HG03066 (cell line): ENCODE results near the gene ZFYVE28.

ENCODE experiments used
- ATAC-seq: cut with Tn5 transposase; IDR thresholded peaks from one replicate; pipeline ENCODE4 v1.9.1; 2021; ENCODE audit warnings: low read depth; ENCODE audit not compliant: unreplicated experiment

The ZFYVE28 gene

GRCh38 chr4:2335729-2336101 lies 82.7 kb downstream of the ZFYVE28 start:
- ATAC-seq, result no peak

DNA sequence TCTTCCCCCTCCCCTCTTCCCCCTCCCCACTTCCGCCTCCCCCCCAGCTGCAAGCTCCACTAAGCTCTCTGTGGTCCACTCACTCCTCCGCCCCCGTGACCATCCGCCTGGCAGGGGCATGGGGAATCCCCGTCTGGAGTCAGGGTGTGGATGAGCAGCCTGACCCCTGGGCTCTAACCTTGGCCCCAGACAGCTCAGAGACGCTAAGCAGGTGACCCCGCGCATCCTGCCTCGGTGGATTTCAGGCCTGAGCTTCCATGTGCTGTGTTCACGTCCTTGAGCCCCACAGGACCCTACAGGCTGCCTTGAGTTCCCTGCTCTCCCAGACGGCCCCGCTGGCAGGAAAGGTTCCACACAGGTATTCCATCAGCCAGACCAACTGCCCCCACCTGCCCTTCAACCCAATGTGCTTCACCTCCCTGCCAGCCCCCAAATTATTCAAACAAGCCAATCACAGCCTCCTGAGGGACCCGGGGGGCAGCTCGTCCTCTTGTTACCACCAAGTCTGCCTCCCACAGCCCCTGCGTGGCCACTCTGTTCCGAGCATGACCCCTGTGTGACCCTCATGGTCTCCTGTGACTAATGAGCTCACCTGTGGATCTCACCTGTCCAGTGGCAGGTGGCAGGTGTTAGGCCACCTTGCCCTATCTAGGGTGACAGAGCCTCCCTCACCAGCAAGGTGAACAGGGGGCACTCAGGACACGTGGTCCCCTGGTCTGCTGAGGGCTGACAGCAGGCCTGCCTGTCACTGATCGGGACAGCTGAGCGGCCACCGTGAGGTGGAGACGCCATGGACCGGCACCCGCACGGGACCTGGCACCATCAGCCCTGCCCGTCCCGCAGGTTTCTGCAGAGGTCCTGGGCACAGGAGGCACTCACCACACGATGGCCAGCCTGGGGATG lies 83.4 kb downstream of the ZFYVE28 start:
- no peak for ATAC-seq

DNA sequence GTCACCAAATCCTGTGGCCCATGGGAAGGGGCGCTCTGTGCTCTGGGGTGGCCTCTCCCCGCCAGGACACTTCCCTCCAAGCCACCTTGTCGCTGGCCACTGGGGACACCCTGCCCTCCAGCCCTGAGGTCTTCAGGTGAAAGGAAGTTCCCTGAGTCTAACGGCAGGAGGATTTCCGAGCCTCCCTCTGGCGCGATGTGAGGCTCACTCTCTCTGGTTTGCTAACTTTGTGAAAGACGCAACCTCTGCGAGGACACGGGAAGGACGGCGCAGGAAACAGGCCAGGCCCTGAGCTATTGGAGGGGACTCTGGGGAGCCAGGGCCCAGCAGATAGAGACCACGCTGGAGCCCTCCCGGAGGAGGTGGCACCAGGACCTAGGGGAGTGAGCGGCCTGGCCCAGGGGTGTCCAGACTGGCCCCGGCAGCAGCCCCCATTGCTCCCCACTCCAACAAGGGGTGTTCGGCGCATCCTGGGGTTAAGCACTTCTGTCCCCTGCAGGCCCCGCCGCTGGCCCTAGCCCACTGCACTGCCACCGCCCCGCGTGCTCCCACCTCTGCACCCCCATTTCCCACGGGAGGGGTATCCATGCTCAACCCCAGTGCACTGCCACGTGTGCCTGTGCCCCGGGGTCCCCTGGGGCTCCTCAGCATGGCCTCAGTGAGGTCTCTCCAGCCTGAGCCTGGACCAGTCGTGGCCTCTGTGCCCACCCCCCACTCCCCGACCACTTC lies 84.4 kb downstream of the ZFYVE28 start:
- no peak for ATAC-seq

- no peak for ATAC-seq
Observed at GRCh38 chr4:2333356-2333841, 85.0 kb downstream of the ZFYVE28 start.

GRCh38 chr4:2332976-2333319 lies 85.5 kb downstream of the ZFYVE28 start:
- ATAC-seq, result no peak

GRCh38 chr4:2332201-2332975 lies 86.1 kb downstream of the ZFYVE28 start:
- ATAC-seq, result no peak

- ATAC-seq, result no peak
Observed at GRCh38 chr4:2331519-2332200, 86.8 kb downstream of the ZFYVE28 start.

- no peak for ATAC-seq
Observed at GRCh38 chr4:2331043-2331420, 87.4 kb downstream of the ZFYVE28 start.

- no peak for ATAC-seq
Observed at GRCh38 chr4:2330091-2331042, 88.1 kb downstream of the ZFYVE28 start.

- ATAC-seq, result no peak
Observed at GRCh38 chr4:2327579-2327978, 90.9 kb downstream of the ZFYVE28 start.

DNA sequence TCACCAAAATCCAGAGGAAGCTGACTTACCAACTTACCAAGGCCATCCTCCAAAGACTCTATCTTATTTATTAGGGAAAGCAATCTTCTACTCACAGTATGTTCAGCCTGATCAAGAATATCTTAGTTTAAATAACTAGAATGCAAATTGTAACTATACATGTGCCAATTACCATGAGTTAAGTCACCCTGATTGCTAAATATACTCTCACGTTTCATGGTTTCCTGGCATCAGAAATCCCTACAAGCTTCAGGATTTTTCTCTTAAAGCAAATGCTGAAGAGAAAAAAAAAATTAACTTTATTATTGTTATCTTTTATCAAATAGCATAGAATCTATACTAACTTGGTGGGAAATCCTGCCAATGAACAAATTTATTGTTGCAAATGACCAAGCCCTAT lies 93.6 kb downstream of the ZFYVE28 start:
- no peak for ATAC-seq

DNA sequence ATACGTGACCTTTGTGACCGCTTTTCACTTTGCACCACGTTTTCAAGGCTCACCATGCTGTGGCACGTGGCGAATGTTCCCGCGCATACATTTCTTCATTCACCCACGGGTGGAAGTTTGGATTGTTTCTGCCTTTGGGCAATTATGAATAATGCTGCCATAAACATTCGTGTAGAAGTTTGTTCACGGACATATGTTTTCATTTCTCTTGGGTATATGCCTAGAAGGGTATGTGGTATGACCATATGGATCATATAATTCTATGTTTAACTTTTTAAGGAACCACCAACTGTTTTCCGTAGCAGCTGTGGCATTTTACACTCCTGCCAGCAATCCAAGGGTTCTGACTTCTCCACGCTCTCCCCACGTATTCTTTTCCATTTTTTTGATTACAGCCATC lies 95.6 kb downstream of the ZFYVE28 start:
- ATAC-seq, result no peak

- ATAC-seq, result no peak
Observed at GRCh38 chr4:2322227-2322626, 96.2 kb downstream of the ZFYVE28 start.

- ATAC-seq, result no peak
Observed at GRCh38 chr4:2321279-2322196, 96.9 kb downstream of the ZFYVE28 start.

DNA sequence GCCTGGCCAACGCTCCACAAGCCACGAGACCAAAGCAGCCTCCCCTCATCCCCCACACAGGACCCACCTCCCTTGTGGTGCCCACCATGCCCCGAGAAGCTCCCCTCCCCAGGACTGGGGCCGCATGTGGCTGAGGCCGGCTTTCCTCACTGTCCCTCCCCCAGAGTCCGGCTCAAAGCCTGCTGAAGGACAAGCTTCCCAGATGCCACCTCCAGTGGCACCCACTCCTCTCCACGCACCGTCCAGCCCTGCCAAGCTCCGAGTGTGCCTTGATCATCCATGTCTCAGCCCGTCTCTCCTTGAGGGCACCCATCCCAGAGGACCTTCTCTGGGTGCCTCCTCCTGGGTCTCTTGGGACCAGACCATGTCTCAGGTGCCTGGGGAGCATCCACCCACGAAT lies 97.7 kb downstream of the ZFYVE28 start:
- ATAC-seq, result no peak

DNA sequence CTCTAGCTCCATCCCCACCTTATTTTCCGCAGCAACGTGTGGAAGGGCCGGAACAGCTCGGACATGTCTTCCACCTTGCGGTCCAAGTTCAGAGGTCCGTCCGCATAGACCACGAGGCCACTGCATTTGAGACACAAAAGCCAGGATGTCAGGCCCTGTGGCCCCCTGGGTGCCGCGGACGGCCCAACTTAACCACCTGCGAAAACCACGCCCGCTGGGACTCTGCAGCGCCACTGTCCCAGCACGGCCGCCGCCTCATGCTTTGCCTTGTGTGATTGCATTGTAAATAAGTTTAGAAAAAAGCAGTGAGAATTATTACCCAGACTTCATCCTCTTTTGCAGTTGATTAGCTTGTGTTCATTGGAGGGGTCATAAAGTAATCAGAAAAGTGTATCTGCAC lies 98.3 kb downstream of the ZFYVE28 start:
- no peak for ATAC-seq

- no peak for ATAC-seq
Observed at GRCh38 chr4:2318885-2319284, 99.6 kb downstream of the ZFYVE28 start.

- no peak for ATAC-seq
Observed at GRCh38 chr4:2318476-2318875, 100.0 kb downstream of the ZFYVE28 start.
